Measurements from ENCODE around the gene CELSR1.

DNA sequence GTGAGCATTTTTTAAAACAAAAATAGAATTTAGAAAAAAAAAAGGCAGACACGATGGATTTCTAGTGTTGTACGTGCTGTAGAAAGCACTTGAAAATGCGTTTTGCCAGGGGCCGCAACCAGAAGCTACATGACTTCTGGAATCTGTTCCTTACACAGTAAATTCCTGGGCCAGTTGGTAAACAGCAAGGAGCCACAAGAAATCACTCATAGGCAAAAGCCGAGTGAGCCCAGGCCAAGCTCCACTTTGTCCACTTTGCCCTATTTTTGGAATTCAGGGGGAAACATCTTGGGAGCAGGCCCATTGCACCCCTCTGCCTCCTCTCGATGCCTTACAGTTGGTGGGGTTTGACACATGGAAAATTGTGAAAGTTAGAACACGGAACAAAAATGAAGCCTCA is 4.1 kb upstream of the CELSR1 start:
- TF ChIP-seq, protein P1, sequence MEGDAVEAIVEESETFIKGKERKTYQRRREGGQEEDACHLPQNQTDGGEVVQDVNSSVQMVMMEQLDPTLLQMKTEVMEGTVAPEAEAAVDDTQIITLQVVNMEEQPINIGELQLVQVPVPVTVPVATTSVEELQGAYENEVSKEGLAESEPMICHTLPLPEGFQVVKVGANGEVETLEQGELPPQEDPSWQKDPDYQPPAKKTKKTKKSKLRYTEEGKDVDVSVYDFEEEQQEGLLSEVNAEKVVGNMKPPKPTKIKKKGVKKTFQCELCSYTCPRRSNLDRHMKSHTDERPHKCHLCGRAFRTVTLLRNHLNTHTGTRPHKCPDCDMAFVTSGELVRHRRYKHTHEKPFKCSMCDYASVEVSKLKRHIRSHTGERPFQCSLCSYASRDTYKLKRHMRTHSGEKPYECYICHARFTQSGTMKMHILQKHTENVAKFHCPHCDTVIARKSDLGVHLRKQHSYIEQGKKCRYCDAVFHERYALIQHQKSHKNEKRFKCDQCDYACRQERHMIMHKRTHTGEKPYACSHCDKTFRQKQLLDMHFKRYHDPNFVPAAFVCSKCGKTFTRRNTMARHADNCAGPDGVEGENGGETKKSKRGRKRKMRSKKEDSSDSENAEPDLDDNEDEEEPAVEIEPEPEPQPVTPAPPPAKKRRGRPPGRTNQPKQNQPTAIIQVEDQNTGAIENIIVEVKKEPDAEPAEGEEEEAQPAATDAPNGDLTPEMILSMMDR (IDR thresholded peaks at IDR 0.05) = no peak
- TF ChIP-seq POLR2A (IDR thresholded peaks at IDR 0.05) = no peak

All from thyroid gland (tissue), 4 donors.